OCI-LY7 (cell line): Measurements from ENCODE around the gene CYP46A1. TPM values are rescaled to one million over a fixed set of nuclear protein-coding genes. Genes with fewer than 3 reads are reported as not detected.

Experiments
- BruUV-seq: library from RNA; stranded (reverse); fragments of 400-500 nt; replicated peaks from 2 replicates; lab custom pipeline; 2021; lab: Mats Ljungman, UMichigan
- CTCF ChIA-PET: fragments of 300-600 bp; sonication (Branson Sonifier 250); formaldehyde crosslinking; loops from one replicate; lab custom pipeline; 2022; ENCODE audit warnings: antibody characterized with exemption; ENCODE audit not compliant: unreplicated experiment; lab: Charles Lee
- POLR2A ChIA-PET: fragments of 300-600 bp; sonication (Branson Sonifier 250); formaldehyde crosslinking; loops from one replicate; lab custom pipeline; 2022; ENCODE audit warnings: antibody characterized with exemption; lab: Charles Lee
- DNase-seq: peaks from one replicate; pipeline ENCODE4 v3.0.0-alpha.2; 2015; ENCODE audit warnings: low spot score
- H2AFZ ChIP-seq: fragments of 200-600 bp; sonication (generic), shearing (Covaris generic); 2 replicates; pipeline ENCODE4 v1.6.1; 2014; ENCODE audit warnings: mild to moderate bottlenecking, antibody characterized with exemption, low read length, moderate library complexity
- H3K27ac ChIP-seq: fragments of 200-600 bp; sonication (generic); 2 replicates; pipeline ENCODE4 v1.5.1; 2014; ENCODE audit warnings: mixed run types, low read depth, mild to moderate bottlenecking, moderate library complexity, low read length, inconsistent platforms; ENCODE audit not compliant: poor library complexity, severe bottlenecking
- H3K36me3 ChIP-seq: fragments of 200-600 bp; sonication (generic); 2 replicates; pipeline ENCODE4 v1.6.1; 2014; ENCODE audit warnings: mild to moderate bottlenecking, antibody characterized with exemption, low read length, moderate library complexity, mixed read lengths; ENCODE audit not compliant: insufficient read depth
- H3K4me1 ChIP-seq: fragments of 200-600 bp; sonication (generic); 2 replicates; pipeline ENCODE4 v1.5.1; 2014; ENCODE audit warnings: mild to moderate bottlenecking, low read length; ENCODE audit not compliant: insufficient read depth, poor library complexity, severe bottlenecking
- H3K4me2 ChIP-seq: fragments of 200-600 bp; sonication (generic); 2 replicates; pipeline ENCODE4 v1.6.1; 2014; ENCODE audit warnings: mild to moderate bottlenecking, low read length
- H3K4me3 ChIP-seq: fragments of 200-600 bp; sonication (generic); 2 replicates; pipeline ENCODE4 v1.5.1; 2014; ENCODE audit warnings: mild to moderate bottlenecking, low read depth, low read length; ENCODE audit not compliant: poor library complexity, severe bottlenecking
- H3K79me2 ChIP-seq: fragments of 200-600 bp; sonication (generic); 2 replicates; pipeline ENCODE4 v1.6.1; 2016; ENCODE audit warnings: low read depth, mild to moderate bottlenecking, low read length, moderate library complexity, mixed read lengths; ENCODE audit not compliant: insufficient read depth
- H3K9me2 ChIP-seq: fragments of 200-600 bp; sonication (generic); 2 replicates; pipeline ENCODE4 v1.6.1; 2016; ENCODE audit warnings: mild to moderate bottlenecking, low read length, mixed read lengths; ENCODE audit not compliant: insufficient read depth
- H3K9me3 ChIP-seq: fragments of 200-600 bp; sonication (generic); 2 replicates; pipeline ENCODE4 v1.6.1; 2014; ENCODE audit warnings: mild to moderate bottlenecking, mixed run types, low read length, mixed read lengths
- H4K20me1 ChIP-seq: fragments of 200-600 bp; sonication (generic); 2 replicates; pipeline ENCODE4 v1.6.1; 2014; ENCODE audit warnings: mild to moderate bottlenecking, antibody characterized with exemption, low read length, moderate library complexity, mixed read lengths; ENCODE audit not compliant: insufficient read depth
- CTCF ChIP-seq: fragments of 200-600 bp; sonication (generic); conservative IDR thresholded peaks from 2 replicates; pipeline ENCODE4 v1.5.1; 2014; ENCODE audit warnings: mild to moderate bottlenecking, antibody characterized with exemption, low read length, moderate library complexity, mixed read lengths
- EZH2phosphoT487 ChIP-seq: fragments of 200-600 bp; sonication (generic); IDR thresholded peaks from 2 replicates; pipeline ENCODE4 v1.6.1; 2018; ENCODE audit warnings: low read depth, borderline replicate concordance, mild to moderate bottlenecking, mixed run types, antibody characterized with exemption, low read length, moderate library complexity, mixed read lengths
- intact Hi-C: fragments of 100-400 bp; cut with micrococcal nuclease; formaldehyde crosslinking; loops from one replicate; pipeline ENCODE4 v1.10.0; 2022; ENCODE audit not compliant: unreplicated experiment
- total RNA-seq, 2 experiments: library from RNA; depleted of rRNA in 1 of 2; stranded (reverse); fragments of >200 nt in 1 of 2; shearing (Covaris generic) in 1 of 2; gene quantifications; 2 replicates each; pipeline ENCODE4 v1.2.3, GENCODE V29; 2014 to 2022

CYP46A1 gene
- total RNA-seq, 2 experiments from 2014 or later, result 4.1 to 10.8 TPM

DNA sequence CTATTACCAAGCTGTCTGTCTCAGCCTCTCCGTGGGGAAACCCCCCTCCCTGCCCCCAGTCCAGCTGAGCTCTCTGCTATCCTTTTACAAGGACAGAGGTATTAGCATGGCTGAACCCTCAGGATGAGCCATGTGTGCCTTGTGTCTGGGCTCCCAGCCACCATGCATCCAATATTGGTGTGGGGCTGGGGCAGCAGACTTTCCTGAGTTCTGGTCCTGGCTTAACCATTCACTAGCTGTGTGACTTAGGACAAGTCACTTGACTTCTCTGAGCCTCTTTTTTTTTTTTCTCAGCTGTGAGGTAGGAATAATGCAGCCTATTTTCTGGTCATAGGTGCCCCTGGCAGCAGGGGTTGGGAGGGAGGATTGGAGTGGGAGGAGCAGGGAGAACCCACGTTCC, 17.1 kb upstream of the CYP46A1 start:
- CTCF ChIA-PET, result interaction anchor here (1.3 to 1.5 kb wide), 2 partner anchors 12 to 15 kb away, joined by 4 to 6 read pairs; no protein-coding TSS in a partner anchor
- no peaks in the 10 kb centered on the region for H3K9me3 ChIP-seq
- POLR2A ChIA-PET, result interaction anchor here (0.8 to 1.1 kb wide), 2 partner anchors 13 to 17 kb away, joined by 3 to 4 read pairs; partner anchors contain the start of gene CYP46A1
- DNase-seq, result no peak
- no peak for TF ChIP-seq CTCF
- TF ChIP-seq EZH2phosphoT487, result no peak
- H3K9me2 ChIP-seq, result no peaks in the 10 kb centered on the region
- peak overlapping the region; percentile 28 for H3K4me2 ChIP-seq
- intact Hi-C loops, result no loop called here
- H3K4me1 ChIP-seq, result peaks cover 56% of the 10 kb centered on the region
- H3K27ac ChIP-seq, result peak overlapping the region; percentile 1
- no peaks in the 10 kb centered on the region for H3K79me2 ChIP-seq
- H3K36me3 ChIP-seq, result no peaks in the 10 kb centered on the region
- no peak overlapping the region for H3K4me3 ChIP-seq
- no peaks in the 10 kb centered on the region for H4K20me1 ChIP-seq
- H2AFZ ChIP-seq, result no peak overlapping the region; the same call in 1 of the 2 replicates
- BruUV-seq, result no TSS peak

GRCh38 chr14:99667821-99668220, 16.3 kb upstream of the CYP46A1 start:
- Histone ChIP-seq H3K79me2 (no peaks in the 10 kb centered on the region), H2AFZ (peak overlapping the region; percentile 63), H3K9me3 (no peaks in the 10 kb centered on the region), H3K4me1 (peaks cover 63% of the 10 kb centered on the region), H3K36me3 (no peaks in the 10 kb centered on the region), H3K27ac (no peak overlapping the region), H3K9me2 (no peaks in the 10 kb centered on the region), H3K4me2 (peak overlapping the region; percentile 28; the same call in 1 of the 2 replicates), H3K4me3 (no peak overlapping the region), H4K20me1 (no peaks in the 10 kb centered on the region)
- ChIA-PET CTCF (interaction anchor here (0.7 to 1.5 kb wide), 5 partner anchors 9 to 20 kb away, joined by 4 to 6 read pairs (median 4); partner anchors contain the start of gene CYP46A1), POLR2A (interaction anchor here (0.9 to 2.2 kb wide), 4 partner anchors 10 to 19 kb away, joined by 3 to 6 read pairs (median 4); partner anchors contain the start of gene CYP46A1)
- peak; percentile 68 for DNase-seq
- TF ChIP-seq CTCF (no peak), EZH2phosphoT487 (no peak)
- intact Hi-C loops, result no loop called here
- no TSS peak for BruUV-seq
